ENCODE data around the gene INO80C.

The INO80C gene

GRCh38 chr18:35513181-35513936 is 15.6 kb upstream of the INO80C start:
- H3K27me3 ChIP-seq (replicated peaks; ENCODE audit: insufficient read depth, low read length), result no peaks in the 10 kb centered on the region
- H3K36me3 ChIP-seq (replicated peaks; ENCODE audit: insufficient read depth, low read length), result no peaks in the 10 kb centered on the region
- H3K79me2 ChIP-seq (ENCODE audit: low read length), result no peaks in the 10 kb centered on the region
- no peak overlapping the region for H3K4me2 ChIP-seq (ENCODE audit: low read depth, low read length)
- peaks cover 11% of the 10 kb centered on the region for H3K4me1 ChIP-seq (ENCODE audit: low read length)
- no peaks in the 10 kb centered on the region for H3K9me3 ChIP-seq (replicated peaks; ENCODE audit: insufficient read depth, low read length)
- H3K4me3 ChIP-seq (ENCODE audit: low read length), result no peak overlapping the region
- no peaks in the 10 kb centered on the region for H3F3A ChIP-seq (ENCODE audit: insufficient read depth, low read length)
- no peak overlapping the region for H2AFZ ChIP-seq (ENCODE audit: low read length)
- H3K27ac ChIP-seq (ENCODE audit: low read length), result no peak overlapping the region
- no peak for DNase-seq
- no peaks in the 10 kb centered on the region for H3K9me2 ChIP-seq (replicated peaks; ENCODE audit: insufficient read depth, low read length)
- H4K20me1 ChIP-seq (ENCODE audit: insufficient read depth, low read length), result no peaks in the 10 kb centered on the region
- H3K9ac ChIP-seq (ENCODE audit: low read length), result no peak overlapping the region
- TF ChIP-seq, protein P1, sequence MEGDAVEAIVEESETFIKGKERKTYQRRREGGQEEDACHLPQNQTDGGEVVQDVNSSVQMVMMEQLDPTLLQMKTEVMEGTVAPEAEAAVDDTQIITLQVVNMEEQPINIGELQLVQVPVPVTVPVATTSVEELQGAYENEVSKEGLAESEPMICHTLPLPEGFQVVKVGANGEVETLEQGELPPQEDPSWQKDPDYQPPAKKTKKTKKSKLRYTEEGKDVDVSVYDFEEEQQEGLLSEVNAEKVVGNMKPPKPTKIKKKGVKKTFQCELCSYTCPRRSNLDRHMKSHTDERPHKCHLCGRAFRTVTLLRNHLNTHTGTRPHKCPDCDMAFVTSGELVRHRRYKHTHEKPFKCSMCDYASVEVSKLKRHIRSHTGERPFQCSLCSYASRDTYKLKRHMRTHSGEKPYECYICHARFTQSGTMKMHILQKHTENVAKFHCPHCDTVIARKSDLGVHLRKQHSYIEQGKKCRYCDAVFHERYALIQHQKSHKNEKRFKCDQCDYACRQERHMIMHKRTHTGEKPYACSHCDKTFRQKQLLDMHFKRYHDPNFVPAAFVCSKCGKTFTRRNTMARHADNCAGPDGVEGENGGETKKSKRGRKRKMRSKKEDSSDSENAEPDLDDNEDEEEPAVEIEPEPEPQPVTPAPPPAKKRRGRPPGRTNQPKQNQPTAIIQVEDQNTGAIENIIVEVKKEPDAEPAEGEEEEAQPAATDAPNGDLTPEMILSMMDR (IDR thresholded peaks at IDR 0.05; ENCODE audit: low read length), result no peak

GRCh38 chr18:35512761-35513160 is 15.0 kb upstream of the INO80C start:
- H4K20me1 ChIP-seq (ENCODE audit: insufficient read depth, low read length), result no peaks in the 10 kb centered on the region
- no peaks in the 10 kb centered on the region for H3K9me3 ChIP-seq (replicated peaks; ENCODE audit: insufficient read depth, low read length)
- H3K4me1 ChIP-seq (ENCODE audit: low read length), result peaks cover 11% of the 10 kb centered on the region
- DNase-seq, result no peak
- H3K27ac ChIP-seq (ENCODE audit: low read length), result no peak overlapping the region
- H3K79me2 ChIP-seq (ENCODE audit: low read length), result no peaks in the 10 kb centered on the region
- TF ChIP-seq, protein P1 (IDR thresholded peaks at IDR 0.05; ENCODE audit: low read length), result no peak
- no peak for TF ChIP-seq EZH2 (optimal IDR thresholded peaks at IDR 0.05; ENCODE audit: low read depth, low read length)
- no peaks in the 10 kb centered on the region for H3F3A ChIP-seq (ENCODE audit: insufficient read depth, low read length)
- no peaks in the 10 kb centered on the region for H3K9me2 ChIP-seq (replicated peaks; ENCODE audit: insufficient read depth, low read length)
- no peak overlapping the region for H3K4me3 ChIP-seq (ENCODE audit: low read length)
- no peak overlapping the region for H3K9ac ChIP-seq (ENCODE audit: low read length)
- H2AFZ ChIP-seq (ENCODE audit: low read length), result no peak overlapping the region
- H3K36me3 ChIP-seq (replicated peaks; ENCODE audit: insufficient read depth, low read length), result no peaks in the 10 kb centered on the region
- H3K4me2 ChIP-seq (ENCODE audit: low read depth, low read length), result no peak overlapping the region
- H3K27me3 ChIP-seq (replicated peaks; ENCODE audit: insufficient read depth, low read length), result no peaks in the 10 kb centered on the region

DNA sequence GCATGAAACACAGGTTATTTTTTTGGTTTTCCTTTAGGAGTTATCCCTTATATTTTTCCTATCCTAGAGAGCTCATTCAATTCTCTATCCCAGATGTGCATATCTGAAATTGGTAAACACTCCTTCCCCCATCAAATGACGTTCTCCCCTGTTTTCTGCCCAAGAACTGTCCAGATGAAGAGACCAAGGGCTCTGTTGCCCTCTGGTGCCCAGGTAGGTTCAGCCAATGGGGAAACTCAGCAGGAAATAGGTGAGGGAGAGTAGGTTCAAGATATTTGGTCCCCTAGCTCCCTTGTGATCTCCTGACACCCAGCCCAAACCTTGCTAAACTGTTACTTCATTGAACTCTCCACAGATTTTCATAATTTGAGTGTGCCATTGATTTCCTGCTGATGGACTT is 14.1 kb upstream of the INO80C start:
- Histone ChIP-seq H3F3A (ENCODE audit: insufficient read depth, low read length) (no peaks in the 10 kb centered on the region), H2AFZ (ENCODE audit: low read length) (0 out of 2 replicates have a peak overlapping the region, but pooled peaks have one; percentile 10), H3K79me2 (ENCODE audit: low read length) (no peaks in the 10 kb centered on the region), H3K27ac (ENCODE audit: low read length) (peak overlapping the region; percentile 10; the same call in 1 of the 2 replicates), H3K9me3 (replicated peaks; ENCODE audit: insufficient read depth, low read length) (no peaks in the 10 kb centered on the region), H3K27me3 (replicated peaks; ENCODE audit: insufficient read depth, low read length) (no peaks in the 10 kb centered on the region), H3K36me3 (replicated peaks; ENCODE audit: insufficient read depth, low read length) (no peaks in the 10 kb centered on the region), H3K9me2 (replicated peaks; ENCODE audit: insufficient read depth, low read length) (no peaks in the 10 kb centered on the region), H3K4me2 (ENCODE audit: low read depth, low read length) (no peak overlapping the region), H3K4me1 (ENCODE audit: low read length) (peaks cover 11% of the 10 kb centered on the region), H3K9ac (ENCODE audit: low read length) (no peak overlapping the region), H3K4me3 (ENCODE audit: low read length) (no peak overlapping the region), H4K20me1 (ENCODE audit: insufficient read depth, low read length) (no peaks in the 10 kb centered on the region)
- DNase-seq, result no peak
- TF ChIP-seq, protein P1 (IDR thresholded peaks at IDR 0.05; ENCODE audit: low read length), result peak; percentile 12
- TF ChIP-seq EZH2phosphoT487 (IDR thresholded peaks at IDR 0.05; ENCODE audit: low read length), result no peak
